ENCODE measurements around the gene RGS9.

Gene RGS9

GRCh38 chr17:65185062-65185461 is 47.9 kb downstream of the RGS9 start:
- H3K27ac ChIP-seq: no peak overlapping the region
- no peak for TF ChIP-seq ZFX (IDR thresholded peaks at IDR 0.05; ENCODE audit: borderline replicate concordance)
- TF ChIP-seq CTCF (IDR thresholded peaks at IDR 0.05): no peak

- TF ChIP-seq CTCF (IDR thresholded peaks at IDR 0.05) (no peak), ZFX (IDR thresholded peaks at IDR 0.05; ENCODE audit: borderline replicate concordance) (no peak)
Observed at GRCh38 chr17:65185668-65186382, 48.7 kb downstream of the RGS9 start.

GRCh38 chr17:65190467-65191097 is 53.4 kb downstream of the RGS9 start:
- TF ChIP-seq CTCF (IDR thresholded peaks at IDR 0.05): no peak
- TF ChIP-seq ZFX (IDR thresholded peaks at IDR 0.05; ENCODE audit: borderline replicate concordance): no peak
- no peak overlapping the region for H3K27ac ChIP-seq

More at GRCh38 chr17:65185668-65186382, 48.7 kb downstream of the RGS9 start:
- H3K27ac ChIP-seq: no peak overlapping the region

- H3K27ac ChIP-seq: no peak overlapping the region
- TF ChIP-seq CTCF (IDR thresholded peaks at IDR 0.05) (no peak), ZFX (IDR thresholded peaks at IDR 0.05; ENCODE audit: borderline replicate concordance) (no peak)
Observed at GRCh38 chr17:65191811-65192740, 54.9 kb downstream of the RGS9 start.

GRCh38 chr17:65193305-65193704 is 56.1 kb downstream of the RGS9 start:
- TF ChIP-seq ZFX (IDR thresholded peaks at IDR 0.05; ENCODE audit: borderline replicate concordance): no peak
- no peak for TF ChIP-seq CTCF (IDR thresholded peaks at IDR 0.05)
- no peak overlapping the region for H3K27ac ChIP-seq

GRCh38 chr17:65193716-65194293 is 56.6 kb downstream of the RGS9 start:
- no peak overlapping the region for H3K27ac ChIP-seq
- no peak for TF ChIP-seq ZFX (IDR thresholded peaks at IDR 0.05; ENCODE audit: borderline replicate concordance)
- TF ChIP-seq CTCF (IDR thresholded peaks at IDR 0.05): no peak
